D721Med (cell line): Measurements from ENCODE around the gene FAM20C.

Source experiments
- DNase-seq: peaks from one replicate; pipeline ENCODE4 v3.0.0; 2011; ENCODE audit warnings: low spot score; ENCODE audit not compliant: insufficient read length
- FAIRE-seq: peaks from 2 replicates; lab custom pipeline; 2011; peaks lifted over from hg19 to GRCh38; lab: Jason Lieb, UNC
- CTCF ChIP-seq: IDR thresholded peaks from 2 replicates; pipeline ENCODE4 v1.5.1; 2012; ENCODE audit warnings: mild to moderate bottlenecking, control low read depth; ENCODE audit not compliant: insufficient read depth; ENCODE audit errors: missing control alignments

Gene FAM20C

GRCh38 chr7:291373-292092 is 99.2 kb downstream of the FAM20C start:
- no peak for TF ChIP-seq CTCF
- FAIRE-seq (no peak), DNase-seq (no peak)

- FAIRE-seq, result no peak
- no peak for TF ChIP-seq CTCF
- no peak for DNase-seq
Observed at GRCh38 chr7:292226-292625, 99.9 kb downstream of the FAM20C start.

DNA sequence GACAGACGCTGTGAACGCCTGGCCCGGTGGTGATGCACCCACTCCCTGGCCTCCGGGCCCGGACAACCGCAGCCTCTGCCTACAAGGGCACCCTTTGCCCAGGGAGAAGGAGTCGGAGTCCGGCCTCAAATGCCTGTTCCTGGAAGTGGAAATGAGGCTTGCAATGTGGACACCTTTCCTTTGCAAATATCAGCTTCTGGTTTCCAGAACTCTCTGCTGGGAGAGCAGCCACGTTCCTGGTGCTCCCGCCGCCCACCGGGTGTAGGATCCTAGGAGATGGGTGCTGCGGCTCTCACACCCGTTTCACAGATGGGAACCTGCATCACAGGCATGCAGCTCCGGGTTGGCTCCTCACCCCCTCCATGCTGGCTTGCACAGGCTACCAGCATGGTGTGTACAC is 100.5 kb downstream of the FAM20C start:
- DNase-seq (no peak), FAIRE-seq (no peak)
- no peak for TF ChIP-seq CTCF

GRCh38 chr7:293681-294439 is 101.5 kb downstream of the FAM20C start:
- TF ChIP-seq CTCF, result no peak
- FAIRE-seq (no peak), DNase-seq (no peak)

DNA sequence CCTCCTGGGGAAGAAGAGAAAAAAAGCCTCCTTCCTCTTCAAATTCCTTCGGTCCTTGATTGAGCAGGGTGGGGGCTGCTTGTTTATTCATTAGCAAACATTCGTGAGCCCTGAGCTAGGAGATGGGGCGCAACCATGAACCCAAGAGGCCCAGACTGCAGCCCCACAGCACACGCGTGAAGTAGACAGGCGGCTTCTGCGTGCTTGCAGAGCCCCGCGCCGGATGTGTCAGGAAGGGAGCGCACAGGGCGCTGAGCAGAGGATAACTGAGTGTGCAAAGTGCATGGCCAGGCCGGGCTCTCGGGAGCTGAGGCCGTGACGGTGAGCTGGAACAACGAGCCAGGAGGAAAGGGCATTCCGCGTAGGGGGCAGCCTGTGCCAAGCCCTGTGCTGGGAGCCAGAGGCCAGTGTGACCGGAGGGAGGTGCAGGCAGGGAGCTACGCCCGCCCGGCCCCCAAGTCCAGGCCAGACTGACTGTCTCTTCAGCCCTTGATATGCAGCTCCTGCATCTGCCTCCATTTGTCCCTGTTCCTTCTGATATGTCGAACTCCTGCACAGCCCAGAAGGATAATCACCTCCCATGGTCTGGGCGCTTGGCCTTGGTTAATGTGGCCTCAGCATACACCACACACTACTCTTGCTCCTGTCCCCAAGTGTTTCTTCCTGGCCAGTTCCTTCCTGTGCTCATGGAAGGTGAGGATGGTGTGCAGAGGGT is 102.2 kb downstream of the FAM20C start:
- FAIRE-seq, result no peak
- no peak for TF ChIP-seq CTCF
- no peak for DNase-seq

DNA sequence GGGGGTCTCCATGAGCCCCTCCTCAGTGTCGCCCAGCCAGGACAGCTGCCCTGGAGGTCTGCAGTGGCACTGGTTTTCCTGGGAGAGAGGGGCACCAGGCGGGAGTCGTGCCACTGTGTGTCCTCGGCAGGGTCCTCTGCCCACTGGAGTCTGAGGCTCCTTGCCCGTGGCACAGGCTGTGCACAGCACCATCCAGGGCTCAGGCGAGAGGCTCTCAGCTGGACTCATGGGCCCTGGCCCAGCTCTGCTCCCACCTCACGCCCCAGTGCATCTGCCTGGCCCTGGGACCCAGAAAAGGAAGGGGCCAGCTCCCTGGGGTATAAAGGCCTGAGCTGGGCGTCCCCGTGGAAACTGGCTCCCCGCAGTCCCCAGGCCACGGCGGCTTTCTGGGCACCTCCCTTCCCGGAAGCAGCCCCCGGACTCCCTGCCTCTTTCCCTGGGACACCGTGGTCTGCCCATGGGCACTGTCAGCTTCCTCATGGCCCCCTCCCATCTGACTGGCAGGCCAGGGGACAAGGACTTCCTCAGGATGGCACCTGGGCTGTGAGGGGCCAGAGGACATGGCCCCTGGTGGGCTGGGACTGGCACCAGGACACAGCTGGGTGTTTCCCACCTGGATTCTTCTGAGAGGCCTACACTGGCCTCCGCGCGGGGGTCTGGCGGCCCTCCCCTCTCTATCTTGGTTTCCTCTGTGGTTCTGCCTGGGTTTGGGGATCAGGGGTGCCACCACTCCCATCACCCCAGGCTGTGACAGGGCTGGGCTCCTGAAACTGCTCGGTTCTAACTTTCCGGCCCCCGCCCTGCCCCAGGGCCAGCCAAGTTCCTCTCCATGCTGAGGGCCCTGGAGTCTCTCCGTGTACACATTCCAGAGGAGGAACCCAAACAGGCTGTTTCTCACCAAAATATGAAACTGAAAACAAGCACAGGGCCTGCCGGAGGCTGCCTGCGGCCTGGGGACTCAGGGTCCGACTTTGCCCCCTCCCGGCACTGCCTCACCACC is 103.1 kb downstream of the FAM20C start:
- no peak for TF ChIP-seq CTCF
- DNase-seq, result no peak
- no peak for FAIRE-seq
